OCI-LY3 (cell line): ENCODE results near the gene ZC3H7B.
A peak's percentile ranks its signal among the peaks of the same experiment; 100 is the strongest.

Experiments used
- H2AFZ ChIP-seq: fragments of 200-600, 300-600 bp; shearing (Covaris generic); 2 replicates; pipeline ENCODE4 v1.6.0; 2014; ENCODE audit warnings: antibody characterized with exemption, low read depth, low read length
- H3K27ac ChIP-seq: fragments of 200-600, 300-600 bp; sonication (generic); 2 replicates; pipeline ENCODE4 v1.5.1; 2014; ENCODE audit warnings: mild to moderate bottlenecking, low read length, moderate library complexity, mixed read lengths
- H3K27me3 ChIP-seq: fragments of 200-600, 300-600 bp; sonication (generic); 2 replicates; pipeline ENCODE4 v1.6.1; 2014; ENCODE audit warnings: low read depth, low read length, mixed read lengths
- H3K36me3 ChIP-seq: fragments of 200-600, 300-600 bp; sonication (generic); replicated peaks from 2 replicates; pipeline ENCODE3; 2014; ENCODE audit warnings: low read depth, low read length, mixed read lengths
- H3K4me1 ChIP-seq: fragments of 300-600, 200-600 bp; sonication (generic); 2 replicates; pipeline ENCODE4 v1.6.1; 2014; ENCODE audit warnings: low read length, mixed read lengths
- H3K4me2 ChIP-seq: fragments of 200-600, 300-600 bp; sonication (generic); 2 replicates; pipeline ENCODE4 v1.6.1; 2014; ENCODE audit warnings: low read length, mixed read lengths
- H3K4me3 ChIP-seq: fragments of 300-600, 200-600 bp; sonication (generic); 2 replicates; pipeline ENCODE4 v1.5.1; 2014; ENCODE audit warnings: antibody characterized with exemption, mild to moderate bottlenecking, low read length, moderate library complexity
- H3K79me2 ChIP-seq: fragments of 300-600, 200-600 bp; shearing (Covaris generic); 2 replicates; pipeline ENCODE4 v1.6.1; 2014; ENCODE audit warnings: mild to moderate bottlenecking, low read length, mixed read lengths
- H3K9ac ChIP-seq: fragments of 300-600, 200-600 bp; shearing (Covaris generic); 2 replicates; pipeline ENCODE4 v1.6.0; 2014; ENCODE audit warnings: mild to moderate bottlenecking, low read length, moderate library complexity
- H3K9me3 ChIP-seq: fragments of 200-600, 300-600 bp; shearing (Covaris generic); 2 replicates; pipeline ENCODE4 v1.6.1; 2014; ENCODE audit warnings: low read length, mixed read lengths; ENCODE audit not compliant: insufficient read depth
- H4K20me1 ChIP-seq: fragments of 200-600, 300-600 bp; sonication (generic); 2 replicates; pipeline ENCODE4 v1.6.1; 2016; ENCODE audit warnings: low read length, mixed read lengths; ENCODE audit not compliant: insufficient read depth
- EZH2phosphoT487 ChIP-seq: fragments of 200-600 bp; shearing (Covaris generic); IDR thresholded peaks from 2 replicates; pipeline ENCODE4 v1.6.1; 2018; ENCODE audit warnings: antibody characterized with exemption, mixed run types, low read depth
- TF ChIP-seq, protein P1 (sequence below): fragments of 200-600, 300-600 bp; sonication (generic); IDR thresholded peaks from 2 replicates; pipeline ENCODE4 v1.5.1; 2014; ENCODE audit warnings: antibody characterized with exemption, low read length, low read depth

ZC3H7B gene

DNA sequence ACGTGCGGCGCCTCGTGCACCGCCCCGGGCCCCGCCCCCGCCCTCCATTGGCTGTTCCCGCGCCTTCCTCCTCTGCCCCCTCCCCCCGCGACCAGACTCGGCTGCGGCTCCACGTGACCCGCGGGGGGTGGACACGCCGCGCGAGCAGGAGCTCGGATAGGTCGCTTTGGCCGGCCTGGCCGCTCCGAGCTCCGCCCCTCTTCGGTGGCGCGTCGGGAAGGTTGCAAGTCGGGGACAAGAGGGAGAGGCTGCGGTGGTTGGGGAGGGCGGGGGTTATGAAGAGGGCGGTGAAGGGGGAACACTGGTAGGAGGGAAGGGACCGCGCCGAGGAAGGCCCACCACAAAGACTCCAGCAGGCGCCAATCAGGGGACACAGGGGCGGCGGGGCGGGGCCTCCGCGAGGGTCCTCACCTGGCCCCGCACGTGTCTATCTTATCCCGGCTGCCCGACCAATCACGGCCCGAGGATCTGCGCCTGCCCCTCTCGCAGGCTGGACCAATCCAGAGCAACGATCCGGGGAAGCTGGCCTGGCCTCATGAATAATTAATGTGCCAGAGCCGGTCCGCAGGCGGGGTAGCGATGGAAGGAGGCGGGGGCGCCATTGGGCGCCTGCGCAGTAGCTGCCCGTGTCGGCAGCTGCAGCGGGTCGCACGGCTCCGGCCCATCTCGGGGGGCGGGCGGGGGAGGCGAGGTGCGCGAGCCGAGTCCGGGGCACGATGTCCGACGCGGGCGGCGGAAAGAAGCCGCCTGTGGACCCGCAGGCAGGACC lies 80.2 kb downstream of the ZC3H7B start, which contains the start of gene TEF:
TEF (plus strand) TSS at position 614 of the 769 bp plus-strand sequence; CDS start at position 717, 103 bp downstream.
- no peaks in the 10 kb centered on the region for H3K9me3 ChIP-seq
- H3K79me2 ChIP-seq, result peaks cover 11% of the 10 kb centered on the region; the same call in 1 of the 2 replicates
- H3K36me3 ChIP-seq, result no peaks in the 10 kb centered on the region
- H3K4me2 ChIP-seq, result peak within 1 kb of the TSS; percentile 86
- peaks cover 19% of the 10 kb centered on the region for H3K4me1 ChIP-seq
- H3K27ac ChIP-seq, result peak within 1 kb of the TSS; percentile 81
- no peak for TF ChIP-seq EZH2phosphoT487
- TF ChIP-seq, protein P1, sequence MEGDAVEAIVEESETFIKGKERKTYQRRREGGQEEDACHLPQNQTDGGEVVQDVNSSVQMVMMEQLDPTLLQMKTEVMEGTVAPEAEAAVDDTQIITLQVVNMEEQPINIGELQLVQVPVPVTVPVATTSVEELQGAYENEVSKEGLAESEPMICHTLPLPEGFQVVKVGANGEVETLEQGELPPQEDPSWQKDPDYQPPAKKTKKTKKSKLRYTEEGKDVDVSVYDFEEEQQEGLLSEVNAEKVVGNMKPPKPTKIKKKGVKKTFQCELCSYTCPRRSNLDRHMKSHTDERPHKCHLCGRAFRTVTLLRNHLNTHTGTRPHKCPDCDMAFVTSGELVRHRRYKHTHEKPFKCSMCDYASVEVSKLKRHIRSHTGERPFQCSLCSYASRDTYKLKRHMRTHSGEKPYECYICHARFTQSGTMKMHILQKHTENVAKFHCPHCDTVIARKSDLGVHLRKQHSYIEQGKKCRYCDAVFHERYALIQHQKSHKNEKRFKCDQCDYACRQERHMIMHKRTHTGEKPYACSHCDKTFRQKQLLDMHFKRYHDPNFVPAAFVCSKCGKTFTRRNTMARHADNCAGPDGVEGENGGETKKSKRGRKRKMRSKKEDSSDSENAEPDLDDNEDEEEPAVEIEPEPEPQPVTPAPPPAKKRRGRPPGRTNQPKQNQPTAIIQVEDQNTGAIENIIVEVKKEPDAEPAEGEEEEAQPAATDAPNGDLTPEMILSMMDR, result no peak
- no peaks in the 10 kb centered on the region for H4K20me1 ChIP-seq
- no peaks in the 10 kb centered on the region for H3K27me3 ChIP-seq
- peak within 1 kb of the TSS; percentile 79 for H3K4me3 ChIP-seq
- peak within 1 kb of the TSS; percentile 85 for H2AFZ ChIP-seq
- peak within 1 kb of the TSS; percentile 88 for H3K9ac ChIP-seq

DNA sequence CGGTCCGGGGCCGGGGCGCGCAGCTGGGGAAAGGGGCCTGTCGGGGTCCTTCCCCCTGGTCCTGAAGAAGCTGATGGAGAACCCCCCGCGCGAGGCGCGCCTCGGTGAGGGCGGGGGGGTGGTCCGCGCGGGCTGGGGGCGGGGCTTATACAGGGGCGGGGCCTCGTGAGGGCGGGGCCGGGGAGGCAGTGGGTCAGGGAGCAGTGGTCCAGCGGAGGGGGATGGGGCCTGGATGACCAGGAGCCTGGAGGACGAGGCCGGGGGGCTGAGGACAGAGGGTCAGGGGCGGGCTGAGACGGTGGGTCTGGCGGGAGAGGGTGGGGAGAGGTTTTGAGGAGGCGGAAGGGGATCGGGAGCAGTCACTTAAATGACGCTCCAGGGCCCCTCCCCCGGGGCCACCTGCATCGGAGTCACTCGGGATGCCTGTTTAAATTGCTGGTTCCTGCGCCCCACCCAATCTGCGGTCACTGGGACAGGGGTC lies 80.8 kb downstream of the ZC3H7B start:
- Histone ChIP-seq H2AFZ (peak overlapping the region; percentile 72), H3K9me3 (no peaks in the 10 kb centered on the region), H3K36me3 (no peaks in the 10 kb centered on the region), H3K4me1 (peaks cover 19% of the 10 kb centered on the region), H3K4me3 (peak overlapping the region; percentile 79), H3K27ac (peak overlapping the region; percentile 81), H3K79me2 (peaks cover 11% of the 10 kb centered on the region; the same call in 1 of the 2 replicates), H3K4me2 (peak overlapping the region; percentile 77), H3K9ac (peak overlapping the region; percentile 88), H4K20me1 (no peaks in the 10 kb centered on the region), H3K27me3 (no peaks in the 10 kb centered on the region)
- TF ChIP-seq EZH2phosphoT487, result no peak
- TF ChIP-seq, protein P1, result no peak

DNA sequence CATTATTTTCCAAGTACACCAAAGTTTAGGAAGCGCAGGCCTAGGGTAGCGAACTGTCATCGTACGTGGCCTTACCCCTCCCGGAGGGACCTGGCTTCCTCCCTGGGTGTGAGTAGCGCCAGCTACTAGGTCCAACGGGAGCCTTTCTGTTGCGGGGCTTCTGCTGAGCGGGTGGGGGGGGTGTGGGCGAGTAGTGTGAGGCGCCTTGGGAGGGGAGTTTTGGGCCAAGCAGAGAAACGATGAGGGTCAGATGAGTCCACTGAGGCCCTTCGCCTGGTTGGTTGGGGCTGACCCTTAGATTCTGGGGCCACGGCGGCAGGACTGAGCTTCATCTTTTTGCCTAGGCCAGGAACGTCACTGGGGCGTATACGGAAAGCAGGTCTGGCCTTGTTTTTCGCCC lies 81.3 kb downstream of the ZC3H7B start:
- peak overlapping the region; percentile 77 for H3K4me2 ChIP-seq
- no peaks in the 10 kb centered on the region for H3K9me3 ChIP-seq
- no peak overlapping the region; the same call in 1 of the 2 replicates for H3K27ac ChIP-seq
- peak overlapping the region; percentile 88 for H3K9ac ChIP-seq
- TF ChIP-seq EZH2phosphoT487, result no peak
- TF ChIP-seq, protein P1, result no peak
- no peaks in the 10 kb centered on the region for H4K20me1 ChIP-seq
- peaks cover 18% of the 10 kb centered on the region for H3K4me1 ChIP-seq
- peak overlapping the region; percentile 51 for H2AFZ ChIP-seq
- no peaks in the 10 kb centered on the region for H3K27me3 ChIP-seq
- peaks cover 11% of the 10 kb centered on the region; the same call in 1 of the 2 replicates for H3K79me2 ChIP-seq
- H3K36me3 ChIP-seq, result peaks cover 3% of the 10 kb centered on the region
- peak overlapping the region; percentile 79 for H3K4me3 ChIP-seq

DNA sequence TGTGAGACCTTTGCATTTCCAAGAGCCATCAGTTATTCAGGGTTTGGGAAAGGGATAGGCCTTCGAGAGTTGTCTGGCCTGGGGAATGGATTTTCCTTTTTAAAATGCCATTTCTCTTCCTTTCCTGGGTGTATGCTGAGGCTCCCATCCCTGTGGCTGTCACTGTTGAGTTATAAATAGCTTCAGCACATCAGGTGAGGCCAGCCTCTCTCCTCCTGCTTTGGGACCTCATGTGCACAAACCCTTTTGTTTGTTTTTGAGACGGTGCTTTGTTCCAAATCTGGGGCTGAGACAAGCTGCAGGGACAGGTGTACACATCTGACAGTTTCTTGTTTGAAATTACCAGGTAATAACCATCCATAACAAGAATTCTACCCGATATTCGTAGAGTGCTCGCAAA lies 81.8 kb downstream of the ZC3H7B start:
- Histone ChIP-seq H3K9me3 (no peaks in the 10 kb centered on the region), H3K79me2 (peaks cover 11% of the 10 kb centered on the region; the same call in 1 of the 2 replicates), H3K4me2 (peak overlapping the region; percentile 77), H2AFZ (no peak overlapping the region), H3K9ac (peak overlapping the region; percentile 88), H3K36me3 (peaks cover 4% of the 10 kb centered on the region), H4K20me1 (no peaks in the 10 kb centered on the region), H3K4me1 (peaks cover 14% of the 10 kb centered on the region), H3K27me3 (no peaks in the 10 kb centered on the region), H3K27ac (no peak overlapping the region), H3K4me3 (peak overlapping the region; percentile 79)
- TF ChIP-seq, protein P1, result no peak
- no peak for TF ChIP-seq EZH2phosphoT487
